NCI-H2107 treated with DMSO at 0.1 percent for 48 hours (cell line): ENCODE results near the gene KRTAP19-3.
"Not testable (repeated sequence)": the region's sequence is repeated elsewhere in the genome, so short reads cannot be mapped to it uniquely, and the experiment has no call there.

Source experiments
- DNase-seq: peaks from one replicate; lab custom pipeline; 2025; ENCODE audit not compliant: unreplicated experiment; lab: John Stamatoyannopoulos, UW

The KRTAP19-3 gene

GRCh38 chr21:30491963-30492428 lies at the start of gene KRTAP19-3:
Gene KRTAP19-3 (minus strand): TSS chr21:30492013. CDS start chr21:30491957, 56 bp downstream.
- DNase-seq, result no peak

GRCh38 chr21:30518876-30519275 lies 27.1 kb upstream of the KRTAP19-3 start:
- DNase-seq, result no peak

DNA sequence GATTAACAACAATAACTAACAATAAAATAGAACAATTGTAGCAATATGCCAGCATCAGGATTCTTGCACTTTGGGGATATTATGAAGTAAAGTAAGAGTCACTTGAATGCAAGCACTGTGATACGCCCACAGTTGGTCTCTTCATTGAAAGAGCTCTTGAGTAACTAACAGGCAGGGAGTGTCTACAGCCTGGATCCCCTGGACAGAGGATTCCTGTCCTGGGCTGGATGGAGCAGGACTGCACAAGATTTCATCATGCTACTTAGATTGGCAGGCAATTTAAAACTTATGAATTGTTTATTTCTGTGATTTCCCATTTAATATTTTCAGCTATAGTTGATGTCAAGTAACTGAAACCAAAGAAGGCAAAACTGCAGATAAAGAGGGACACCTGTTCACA lies 23.9 kb upstream of the KRTAP19-3 start:
- DNase-seq, result no peak

DNA sequence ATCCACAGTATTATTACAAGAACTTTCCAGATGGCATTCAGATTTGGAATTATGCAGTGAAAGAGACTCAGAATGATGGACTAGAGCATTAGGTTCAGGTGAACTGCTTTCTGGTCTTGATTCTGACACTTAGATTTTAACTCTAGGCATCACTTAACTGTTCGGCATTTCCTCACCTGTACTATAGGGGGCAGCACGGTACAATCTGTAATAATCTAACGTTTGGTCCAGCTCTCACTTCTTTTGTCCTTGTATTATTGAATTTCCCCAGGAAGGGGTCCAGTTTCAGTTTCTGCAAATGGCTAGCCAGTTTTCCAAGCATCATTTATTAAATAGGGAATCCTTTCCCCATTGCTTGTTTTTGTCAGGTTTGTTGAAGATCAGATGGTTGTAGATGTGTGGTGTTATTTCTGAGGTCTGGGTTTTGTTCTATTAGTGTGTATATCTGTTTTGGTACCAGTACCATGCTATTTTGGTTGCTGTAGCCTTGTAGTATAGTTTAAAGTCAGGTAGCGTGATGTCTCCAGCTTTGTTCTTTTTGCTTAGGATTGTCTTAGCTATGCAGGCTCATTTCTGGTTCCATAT lies 13.9 kb upstream of the KRTAP19-3 start:
- not testable (repeated sequence) for DNase-seq

DNA sequence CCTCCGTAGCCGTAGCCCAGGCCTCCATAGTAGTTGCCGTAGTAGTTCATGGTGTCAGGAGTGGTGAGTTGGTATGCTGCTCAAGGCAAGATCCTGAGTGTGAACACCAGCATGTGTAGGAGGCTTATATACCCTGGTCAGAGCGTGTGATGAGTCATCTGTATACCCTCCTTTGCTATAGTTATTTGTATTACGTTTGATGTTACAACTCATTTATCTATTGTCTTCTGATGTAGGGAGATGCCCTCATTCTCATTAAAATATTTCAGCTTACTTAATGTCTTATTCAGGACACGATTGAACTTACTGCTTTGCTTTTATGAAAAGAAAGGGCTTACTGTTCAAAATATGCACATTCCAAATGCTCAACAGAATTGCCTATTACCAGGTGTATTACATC lies 10.2 kb upstream of the KRTAP19-3 start, which contains the start of gene KRTAP19-5:
TSS of gene KRTAP19-5 (minus strand) at position 101 of the 400 bp plus-strand sequence. CDS start at position 50, 51 bp downstream.
- DNase-seq, result no peak

DNA sequence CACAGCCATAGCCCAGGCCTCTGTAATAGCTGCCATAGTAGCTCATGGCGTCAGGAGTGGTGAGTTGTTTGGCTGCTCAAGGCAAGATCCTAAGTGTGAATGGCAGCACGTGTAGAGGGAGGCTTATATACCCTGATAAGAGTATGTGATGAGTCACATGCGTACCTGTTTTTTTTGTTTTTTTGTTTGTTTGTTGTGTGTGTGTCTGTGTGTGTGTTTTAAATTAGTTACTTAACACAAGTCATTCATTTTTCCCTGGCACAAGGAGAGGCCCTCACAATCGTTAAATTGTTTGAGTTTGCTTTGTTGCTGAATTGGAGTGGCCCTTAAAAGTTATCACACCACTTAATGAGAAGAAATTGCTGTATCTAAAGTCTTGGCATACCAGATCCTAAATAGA lies 5.3 kb upstream of the KRTAP19-3 start, which contains the start of gene KRTAP19-4:
TSS of gene KRTAP19-4 (minus strand) at position 101 of the 400 bp plus-strand sequence. CDS start at position 46, 55 bp downstream.
- no peak for DNase-seq

DNA sequence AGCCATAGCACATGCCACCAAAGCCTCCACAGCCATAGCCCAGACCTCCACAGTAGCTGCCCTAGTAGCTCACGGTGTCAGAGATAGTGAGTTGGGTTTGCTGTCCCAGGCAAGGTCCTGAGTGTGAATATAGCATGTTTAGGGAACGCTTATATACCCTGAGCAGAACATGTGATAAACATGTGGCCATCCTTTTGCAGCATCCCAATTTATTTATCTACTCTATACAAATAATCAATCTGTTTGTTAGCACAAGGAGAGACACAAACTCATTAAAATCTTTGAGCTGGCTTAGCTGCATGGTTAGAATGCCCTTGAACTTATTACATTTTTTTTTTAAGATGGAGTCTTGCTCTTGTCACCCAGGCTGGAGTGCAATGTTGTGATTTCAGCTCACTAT lies 4.5 kb downstream of the KRTAP19-3 start, which contains the start of gene KRTAP19-2:
TSS of gene KRTAP19-2 (minus strand) at position 101 of the 400 bp plus-strand sequence. CDS start at position 13, 88 bp downstream.
- DNase-seq, result no peak

GRCh38 chr21:30486180-30486579 lies 5.6 kb downstream of the KRTAP19-3 start:
- DNase-seq, result no peak

DNA sequence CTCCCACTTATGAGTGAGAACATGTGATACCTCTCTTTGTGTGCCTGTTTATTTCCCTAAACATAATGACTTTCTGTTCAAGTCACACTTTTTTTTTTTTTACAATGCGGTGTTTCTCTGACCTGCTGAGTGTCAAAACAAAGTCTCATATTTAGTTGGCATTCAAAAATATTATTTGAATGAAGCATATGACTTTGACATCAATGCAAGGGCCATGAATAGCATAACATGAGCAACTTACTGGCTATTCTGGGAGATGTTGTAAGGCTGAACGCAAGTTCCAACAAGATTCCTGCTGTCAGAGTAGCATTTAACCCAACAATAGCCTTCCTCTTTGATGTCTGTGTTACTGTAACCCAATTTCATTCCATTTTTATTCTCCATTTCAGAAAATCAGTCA lies 9.7 kb downstream of the KRTAP19-3 start:
- no peak for DNase-seq

DNA sequence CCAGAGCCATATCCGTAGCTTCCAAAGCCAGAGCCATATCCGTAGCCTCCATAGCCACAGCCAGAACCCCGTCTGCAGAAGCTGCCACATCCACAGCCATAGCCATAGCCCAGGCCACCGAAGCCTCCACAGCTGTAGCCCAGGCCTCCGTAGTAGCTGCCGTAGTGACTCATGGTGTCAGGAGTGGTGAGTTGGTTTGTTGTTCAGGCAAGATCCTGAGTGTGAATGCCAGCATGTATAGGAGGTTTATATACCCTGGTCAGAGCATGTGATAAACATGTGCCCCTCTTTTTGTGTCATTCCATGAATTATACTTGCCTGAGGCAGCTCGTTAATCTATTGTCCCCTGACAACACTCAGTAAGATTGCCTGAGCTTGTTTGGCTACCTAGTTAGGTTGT lies 11.7 kb downstream of the KRTAP19-3 start, which contains the start of gene KRTAP19-1:
TSS of gene KRTAP19-1 (minus strand) at position 223 of the 400 bp plus-strand sequence. CDS start at position 173, 50 bp downstream.
- DNase-seq, result no peak

DNA sequence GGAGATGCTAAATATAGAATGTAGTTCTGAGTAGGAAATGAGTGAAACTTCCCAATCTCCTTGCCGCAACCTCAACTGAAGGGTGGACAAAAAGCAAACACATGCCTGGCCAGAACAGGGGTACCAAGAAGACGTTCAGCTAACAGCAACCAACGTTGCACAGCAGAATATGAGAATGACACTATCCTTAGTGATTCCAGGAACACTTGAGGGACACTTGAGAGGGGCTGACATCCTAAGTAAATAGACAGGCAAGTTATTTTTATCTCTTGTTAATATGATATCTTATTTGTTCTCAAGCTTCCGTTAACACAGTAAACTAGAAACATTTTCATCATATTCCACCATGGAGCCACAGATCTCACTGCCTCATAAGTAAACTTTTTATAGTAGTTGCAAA lies 12.6 kb downstream of the KRTAP19-3 start:
- DNase-seq, result no peak

DNA sequence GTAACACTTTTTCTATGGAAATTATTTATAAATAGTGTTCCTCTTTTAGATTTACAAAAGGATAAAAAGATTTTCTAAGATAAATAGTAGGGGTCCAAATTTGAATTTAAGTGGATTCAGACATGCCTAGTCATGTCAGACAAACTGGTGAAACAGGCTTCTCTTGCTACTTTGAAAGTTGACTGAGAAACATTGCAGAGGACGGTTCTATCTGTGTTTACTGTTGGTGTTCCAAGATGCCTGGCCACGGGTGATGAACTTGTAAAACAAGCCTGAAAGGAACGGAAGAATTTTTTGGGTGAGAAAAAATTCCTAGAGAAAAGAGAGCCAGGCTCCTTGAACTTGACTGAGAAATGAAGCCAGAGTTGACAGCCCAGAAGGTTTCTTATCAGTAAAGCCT lies 13.8 kb downstream of the KRTAP19-3 start:
- DNase-seq, result no peak

GRCh38 chr21:30468900-30469714 lies 22.7 kb downstream of the KRTAP19-3 start:
- no peak for DNase-seq

DNA sequence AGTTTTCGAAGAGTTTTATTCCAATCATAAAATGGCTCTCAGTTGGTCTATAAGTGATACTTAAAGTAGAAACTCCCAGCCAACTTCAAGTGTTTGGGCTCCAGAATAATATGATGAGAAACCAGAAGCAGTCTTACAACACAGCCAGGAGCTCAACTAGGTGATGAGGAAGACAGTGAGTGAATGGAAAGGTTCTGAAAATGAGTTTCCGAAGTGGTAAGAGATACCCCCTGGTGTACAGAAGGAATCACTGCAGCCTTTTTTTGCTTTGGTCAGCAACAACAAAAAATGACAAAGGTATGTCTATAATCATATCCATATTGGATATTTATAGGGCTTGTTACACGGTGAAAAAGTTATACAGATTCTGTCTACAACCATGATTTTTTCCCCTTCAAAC lies 28.1 kb downstream of the KRTAP19-3 start:
- no peak for DNase-seq

- no peak for DNase-seq
Observed at GRCh38 chr21:30448514-30448913, 43.3 kb downstream of the KRTAP19-3 start.

DNA sequence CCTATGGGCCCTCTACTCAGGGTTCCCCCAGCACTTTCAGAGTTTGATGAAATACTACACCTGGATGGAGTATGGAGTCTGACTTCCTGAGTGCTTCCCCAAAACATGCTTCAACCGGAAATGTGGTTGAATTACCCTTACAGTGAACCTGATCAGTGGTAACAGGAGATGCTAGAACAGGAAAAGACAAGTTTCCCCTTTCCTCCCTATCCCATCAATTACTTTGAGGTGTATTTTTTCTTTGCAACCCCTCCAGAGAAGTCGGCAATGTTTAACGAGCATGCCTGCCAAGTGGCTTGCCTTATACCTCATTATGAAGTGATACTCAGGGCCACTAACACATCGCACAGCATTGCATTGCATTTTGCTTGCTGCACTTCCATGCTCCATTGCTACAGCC lies 44.8 kb downstream of the KRTAP19-3 start:
- DNase-seq, result no peak

DNA sequence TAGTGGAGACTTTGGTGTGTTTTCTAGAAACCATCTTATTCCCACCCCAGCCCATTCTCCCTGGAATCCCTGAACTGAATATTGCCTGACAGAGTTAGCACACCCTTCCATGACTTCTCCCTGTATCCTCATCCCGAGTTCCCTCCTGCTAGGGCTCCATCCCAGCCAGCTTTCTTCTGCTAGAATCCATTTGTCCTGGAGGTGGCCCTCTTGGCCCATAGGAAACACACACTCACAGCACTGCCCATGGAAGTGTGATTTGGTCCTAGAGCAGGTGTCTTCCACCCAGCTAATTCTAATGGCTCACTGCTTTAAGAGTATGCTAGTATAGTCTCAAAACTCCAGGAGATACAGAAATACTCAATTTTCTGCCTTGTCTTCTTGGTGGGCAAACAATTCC lies 47.6 kb downstream of the KRTAP19-3 start:
- DNase-seq, result no peak

DNA sequence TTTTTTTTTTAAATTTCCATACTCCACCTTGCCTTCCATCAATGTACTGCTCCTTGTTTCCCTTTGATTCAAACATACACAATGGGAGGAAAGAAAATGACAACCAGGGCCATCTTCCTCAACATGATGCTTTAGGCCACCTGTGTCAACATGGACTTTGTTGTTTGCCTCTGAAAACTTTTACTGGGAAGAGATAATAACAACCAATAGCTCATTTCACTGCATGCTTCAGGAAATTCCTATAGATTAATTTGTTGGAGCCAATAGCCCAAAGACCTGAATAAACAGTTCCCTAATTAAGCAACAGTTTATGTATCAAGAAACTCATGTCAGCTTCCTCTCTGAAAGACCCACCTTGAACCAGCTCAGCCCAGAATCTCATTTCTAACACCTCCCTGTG lies 48.6 kb downstream of the KRTAP19-3 start:
- no peak for DNase-seq
